GM18951 (cell line): ENCODE measurements around the gene RGS9BP.

Experiments
- POLR2A ChIP-seq: IDR thresholded peaks from 4 replicates; pipeline ENCODE4 v1.6.1; 2011; ENCODE audit warnings: mild to moderate bottlenecking; ENCODE audit not compliant: insufficient read length, insufficient read depth; ENCODE audit errors: extremely low read depth
- in situ Hi-C: fragments of 300-500 bp; cut with MboI; formaldehyde crosslinking; loops from one replicate; pipeline ENCODE4 v1.12.0; 2022; ENCODE audit warnings: low sequenced_read_pairs, mixed read lengths, inconsistent platforms; ENCODE audit not compliant: unreplicated experiment

RGS9BP gene

GRCh38 chr19:32674931-32675719, 523 bp upstream of the RGS9BP start, which contains the start of gene ANKRD27:
Gene ANKRD27, minus strand, starts transcription at chr19:32675180. Its CDS starts 16,165 bp downstream, at chr19:32659015.
- in situ Hi-C loops = no loop called here
- TF ChIP-seq POLR2A = peak; percentile 72

- TF ChIP-seq POLR2A = no peak
- in situ Hi-C loops = no loop called here
These were observed 692 bp downstream of the RGS9BP start for GRCh38 chr19:32676186-32676894.

- in situ Hi-C loops = no loop called here
- TF ChIP-seq POLR2A = no peak
These were observed 1.3 kb downstream of the RGS9BP start for GRCh38 chr19:32676895-32677359.

- in situ Hi-C loops = no loop called here
- no peak for TF ChIP-seq POLR2A
These were observed 2.0 kb downstream of the RGS9BP start for GRCh38 chr19:32677657-32678056.

GRCh38 chr19:32680986-32681385, 5.3 kb downstream of the RGS9BP start:
- in situ Hi-C loops = no loop called here
- TF ChIP-seq POLR2A = no peak

- no peak for TF ChIP-seq POLR2A
- in situ Hi-C loops = no loop called here
These were observed 6.7 kb downstream of the RGS9BP start for GRCh38 chr19:32682317-32682716.

DNA sequence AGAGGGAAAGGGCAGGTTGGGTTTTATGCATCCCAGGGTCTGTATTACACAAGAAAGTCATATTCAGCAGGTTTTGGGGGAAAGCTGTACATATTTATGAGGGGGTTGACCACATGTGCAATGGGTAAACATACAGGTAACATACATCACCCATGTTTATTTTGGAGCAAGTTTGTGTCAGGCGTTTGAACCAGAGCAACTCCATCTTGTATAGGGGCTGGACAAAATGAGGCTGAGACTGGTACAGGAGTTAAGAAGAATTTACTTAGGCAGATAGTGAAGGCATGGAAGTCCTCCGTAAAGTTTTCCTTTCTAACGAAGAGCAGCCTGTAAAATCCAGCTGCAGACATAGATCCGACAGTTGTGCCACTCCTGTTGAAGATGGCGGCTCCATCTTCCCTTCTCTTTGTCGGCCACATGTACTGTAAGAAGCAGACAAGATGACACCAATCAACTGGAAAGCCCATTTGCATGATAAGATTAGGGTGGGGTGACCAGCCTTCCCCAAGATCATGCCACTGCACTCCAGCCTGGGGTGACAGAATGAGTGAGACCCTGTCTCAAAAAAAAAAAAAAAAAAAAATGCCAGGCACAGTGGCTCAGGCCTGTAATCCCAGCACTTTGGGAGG, 11.3 kb downstream of the RGS9BP start:
- no peak for TF ChIP-seq POLR2A
- in situ Hi-C loops = no loop called here

GRCh38 chr19:32687681-32688080, 12.0 kb downstream of the RGS9BP start:
- no peak for TF ChIP-seq POLR2A
- in situ Hi-C loops = no loop called here

- in situ Hi-C loops = no loop called here
- TF ChIP-seq POLR2A = no peak
These were observed 12.7 kb downstream of the RGS9BP start for GRCh38 chr19:32688311-32688710.

GRCh38 chr19:32691291-32691951, 15.8 kb downstream of the RGS9BP start, which contains the start of gene NUDT19:
Gene NUDT19, plus strand, starts transcription at chr19:32691821. Its CDS starts 140 bp downstream, at chr19:32691961.
- TF ChIP-seq POLR2A = peak; percentile 85
- in situ Hi-C loops = no loop called here

DNA sequence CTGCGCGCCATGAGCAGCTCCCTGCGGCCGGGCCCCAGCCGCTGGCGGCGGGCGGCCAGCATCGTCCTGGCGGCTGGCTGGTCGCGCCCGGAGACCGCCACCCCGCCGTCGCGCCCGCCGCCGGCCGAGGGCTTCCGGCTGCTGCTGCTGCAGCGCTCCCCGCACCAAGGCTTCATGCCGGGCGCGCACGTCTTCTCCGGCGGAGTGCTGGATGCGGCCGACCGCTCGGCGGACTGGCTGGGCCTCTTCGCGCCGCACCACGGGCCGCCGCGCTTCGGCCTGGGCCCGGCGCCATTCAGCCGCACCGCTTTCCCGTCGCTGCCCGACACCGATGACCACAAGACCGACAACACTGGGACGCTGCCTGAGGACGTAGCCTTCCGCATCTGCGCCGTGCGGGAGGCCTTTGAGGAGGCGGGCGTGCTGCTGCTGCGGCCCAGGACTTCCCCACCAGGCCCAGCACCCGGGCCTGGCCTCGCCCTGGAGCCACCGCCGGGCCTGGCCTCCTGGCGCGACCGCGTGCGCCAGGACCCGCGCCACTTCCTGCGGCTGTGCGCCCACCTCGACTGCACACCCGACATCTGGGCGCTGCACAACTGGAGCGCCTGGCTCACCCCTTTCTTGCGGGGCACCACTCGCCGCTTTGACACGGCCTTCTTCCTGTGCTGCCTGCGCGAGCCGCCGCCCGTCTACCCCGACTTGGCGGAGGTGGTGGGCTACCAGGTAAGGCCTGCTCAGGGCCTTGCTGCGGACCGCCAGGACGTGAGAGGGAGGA, 16.5 kb downstream of the RGS9BP start:
- in situ Hi-C loops = no loop called here
- TF ChIP-seq POLR2A = no peak

DNA sequence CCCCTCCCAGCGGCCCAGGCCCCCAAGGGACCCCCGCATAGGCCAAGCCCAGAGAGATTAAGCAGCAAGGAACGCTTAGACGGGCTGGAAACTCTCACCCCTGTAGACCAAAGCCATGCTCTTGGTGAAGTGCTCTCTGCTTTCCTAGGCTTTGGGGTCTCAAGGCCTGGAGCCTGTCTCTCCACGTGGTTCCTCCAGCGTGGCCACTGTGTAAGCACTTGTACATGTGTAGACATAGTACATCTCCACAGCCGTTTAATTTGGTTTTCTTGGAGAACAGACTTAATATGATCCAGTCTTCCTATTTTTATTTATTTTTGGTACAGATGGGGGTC, 17.0 kb downstream of the RGS9BP start:
- TF ChIP-seq POLR2A = no peak
- in situ Hi-C loops = no loop called here
